Liver (tissue), 9 donors: Measurements from ENCODE around the gene PELI1. TPM values are rescaled to one million over a fixed set of nuclear protein-coding genes. Genes with fewer than 3 reads are reported as not detected.

Experiments
- DNase-seq: peaks from one replicate; pipeline ENCODE4 v3.0.0-alpha.2; 2017; ENCODE audit warnings: low spot score
- H3K27ac ChIP-seq, 2 donors: one replicate each; pipeline ENCODE4 v1.7.0; 2013; ENCODE audit warnings: inconsistent platforms in 2 of 2, low read length in 2 of 2, control low read depth in 1 of 2, low read depth in 1 of 2, mild to moderate bottlenecking in 1 of 2
- H3K27me3 ChIP-seq, 4 donors: one replicate each; pipeline versions ENCODE4 v1.6.1 to v1.7.0; 2013; ENCODE audit warnings: low read length in 3 of 4, inconsistent platforms in 1 of 4, mild to moderate bottlenecking in 1 of 4, moderate library complexity in 1 of 4; ENCODE audit not compliant: control insufficient read depth in 4 of 4, insufficient read depth in 4 of 4
- H3K36me3 ChIP-seq, 4 donors: one replicate each; pipeline versions ENCODE4 v1.6.1 to v1.7.0; 2013; ENCODE audit warnings: low read length in 3 of 4, mild to moderate bottlenecking in 3 of 4, low read depth in 1 of 4, moderate library complexity in 1 of 4; ENCODE audit not compliant: control insufficient read depth in 4 of 4, insufficient read depth in 3 of 4
- H3K4me1 ChIP-seq, 4 donors: one replicate each; pipeline versions ENCODE4 v1.6.1 to v1.7.0; 2013; ENCODE audit warnings: low read length in 3 of 4, mild to moderate bottlenecking in 3 of 4, moderate library complexity in 1 of 4; ENCODE audit not compliant: control insufficient read depth in 4 of 4, insufficient read depth in 4 of 4
- H3K4me3 ChIP-seq, 3 donors: one replicate each; pipeline versions ENCODE4 v1.6.1 to v1.7.0; 2013; ENCODE audit warnings: low read length in 3 of 3, control low read depth in 1 of 3, low read depth in 1 of 3, mild to moderate bottlenecking in 1 of 3
- H3K9ac ChIP-seq, 2 donors: one replicate each; pipeline ENCODE4 v1.7.0; 2013; ENCODE audit warnings: low read length in 2 of 2, mild to moderate bottlenecking in 2 of 2, moderate library complexity in 2 of 2, control low read depth in 1 of 2, low read depth in 1 of 2
- H3K9me3 ChIP-seq, 4 donors: one replicate each; pipeline versions ENCODE4 v1.6.1 to v1.7.0; 2013; ENCODE audit warnings: low read length in 3 of 4; ENCODE audit not compliant: control insufficient read depth in 4 of 4
- ATF3 ChIP-seq: IDR thresholded peaks from 2 replicates; pipeline ENCODE4 v1.6.1; 2016; ENCODE audit warnings: antibody characterized with exemption
- CTCF ChIP-seq: fragments of 150-350 bp; IDR thresholded peaks from 2 replicates; pipeline ENCODE4 v1.5.1; 2017; ENCODE audit warnings: improper control_type of control experiment, low read depth, low read length; ENCODE audit not compliant: missing input control
- EGR1 ChIP-seq, 2 donors: IDR thresholded peaks; 2 replicates each; pipeline ENCODE4 v1.6.1; 2016 to 2018; ENCODE audit warnings: antibody characterized with exemption in 2 of 2, low read depth in 2 of 2
- FOXA1 ChIP-seq: IDR thresholded peaks from 2 replicates; pipeline ENCODE4 v1.6.1; 2016; ENCODE audit warnings: antibody characterized with exemption
- FOXA2 ChIP-seq: IDR thresholded peaks from 2 replicates; pipeline ENCODE4 v1.6.1; 2016; ENCODE audit warnings: antibody characterized with exemption
- GABPA ChIP-seq, 2 donors: IDR thresholded peaks in 1 of 2; conservative IDR thresholded peaks in 1 of 2; 2 replicates each; pipeline ENCODE4 v1.6.1; 2016; ENCODE audit warnings: antibody characterized with exemption in 2 of 2, mild to moderate bottlenecking in 1 of 2, moderate library complexity in 1 of 2
- HNF4A ChIP-seq, 2 donors: conservative IDR thresholded peaks; 2 replicates each; pipeline ENCODE4 v1.6.1; 2016; ENCODE audit warnings: antibody characterized with exemption in 2 of 2, mild to moderate bottlenecking in 2 of 2
- HNF4G ChIP-seq: IDR thresholded peaks from 2 replicates; pipeline ENCODE4 v1.6.1; 2016; ENCODE audit warnings: antibody characterized with exemption
- JUND ChIP-seq, 2 donors: IDR thresholded peaks; 2 replicates each; pipeline ENCODE4 v1.6.1; 2016; ENCODE audit warnings: antibody characterized with exemption in 2 of 2
- MAX ChIP-seq: IDR thresholded peaks from 2 replicates; pipeline ENCODE4 v1.6.1; 2016; ENCODE audit warnings: antibody characterized with exemption
- NR2F2 ChIP-seq: IDR thresholded peaks from 2 replicates; pipeline ENCODE4 v1.6.1; 2016; ENCODE audit warnings: antibody characterized with exemption
- RAD21 ChIP-seq, 2 donors: IDR thresholded peaks; 2 replicates each; pipeline ENCODE4 v1.6.1; 2016; ENCODE audit warnings: antibody characterized with exemption in 2 of 2, mild to moderate bottlenecking in 2 of 2
- REST ChIP-seq: IDR thresholded peaks from 2 replicates; pipeline ENCODE4 v1.6.1; 2016; ENCODE audit warnings: antibody characterized with exemption, mild to moderate bottlenecking
- RXRA ChIP-seq, 2 donors: IDR thresholded peaks; 2 replicates each; pipeline ENCODE4 v1.6.1; 2017 to 2018; ENCODE audit warnings: antibody characterized with exemption in 2 of 2, mild to moderate bottlenecking in 1 of 2
- SP1 ChIP-seq: IDR thresholded peaks from 2 replicates; pipeline ENCODE4 v1.6.1; 2018; ENCODE audit warnings: antibody characterized with exemption, mild to moderate bottlenecking
- TAF1 ChIP-seq: conservative IDR thresholded peaks from 2 replicates; pipeline ENCODE4 v1.6.1; 2016; ENCODE audit warnings: antibody characterized with exemption, mild to moderate bottlenecking
- YY1 ChIP-seq: IDR thresholded peaks from 2 replicates; pipeline ENCODE4 v1.6.1; 2016; ENCODE audit warnings: antibody characterized with exemption, mild to moderate bottlenecking
- ZBTB33 ChIP-seq: IDR thresholded peaks from 2 replicates; pipeline ENCODE4 v1.6.1; 2016; ENCODE audit warnings: antibody characterized with exemption
- WGBS: extraction: QIAGEN DNeasy Blood & Tissue Kit; methylation state at CpG from one replicate; pipeline ENCODE4 v1.1.7; 2013; 5-methylcytosine and 5-hydroxymethylcytosine counted together
- polyA plus RNA-seq, 2 donors: library from polyadenylated mRNA; stranded (reverse) in 1 of 2; unstranded in 1 of 2; fragments of 200-250 nt in 1 of 2; fragments of >200 nt in 1 of 2; fragmentation: Nextera tagmentation in 1 of 2; extraction: Ambion mirVana in 1 of 2; gene quantifications; one replicate each; pipeline versions ENCODE4 v1.2.1 to v1.2.3, GENCODE V29; 2013 to 2015
- total RNA-seq, 2 donors: library from RNA; depleted of rRNA; stranded (reverse); fragments of >200 nt; gene quantifications; one replicate each; pipeline ENCODE4 v1.2.3, GENCODE V29; 2014
- donor health status: healthy.
- donor health status: healthy.
- donor health status: healthy.
- donor health status: healthy.
- donor health status: healthy.

The PELI1 gene
- total and polyA plus RNA-seq, 4 donors, result 4.5 to 21.3 (median 7.4) TPM

GRCh38 chr2:64186699-64187605, 42.7 kb upstream of the PELI1 start:
- no peaks in the 10 kb centered on the region for H3K9me3 ChIP-seq
- peaks cover 0 to 3% (median 0%) of the 10 kb centered on the region in 4 donors for H3K4me1 ChIP-seq
- DNase-seq, result no peak

More at GRCh38 chr2:64186699-64187605, 42.7 kb upstream of the PELI1 start:
- WGBS, result 79% methylated on average over 2 of the region's 2 CpGs
- Histone ChIP-seq H3K9ac (no peak overlapping the region), H3K27me3 (no peaks in the 10 kb centered on the region), H3K4me3 (no peak overlapping the region), H3K27ac (no peak overlapping the region), H3K36me3 (no peaks in the 10 kb centered on the region)
- TF ChIP-seq ATF3 (no peak), FOXA2 (peak; percentile 21), ZBTB33 (no peak), JUND (IDR thresholded peaks at IDR 0.05) (no peak), YY1 (no peak), NR2F2 (no peak), EGR1 (IDR thresholded peaks at IDR 0.05; ENCODE audit: low read depth in 2 of 2) (no peak), TAF1 (no peak), GABPA (IDR thresholded peaks at IDR 0.05 in 1 of 2, conservative IDR thresholded peaks at IDR 0.05 in 1 of 2) (no peak), CTCF (no peak), HNF4A (conservative IDR thresholded peaks at IDR 0.05) (peak; percentile 36 to 40), SP1 (no peak), FOXA1 (no peak), REST (peak; percentile 16), HNF4G (no peak), RXRA (IDR thresholded peaks at IDR 0.05) (peak in 1 of 2 donors; percentile 20), RAD21 (IDR thresholded peaks at IDR 0.05) (peak; percentile 19 to 42), MAX (no peak)
